HG02981 (cell line): ENCODE data around the gene ETHE1.
"Not testable (repeated sequence)": the region's sequence is repeated elsewhere in the genome, so short reads cannot be mapped to it uniquely, and the experiment has no call there.

Experiments used
- ATAC-seq: cut with Tn5 transposase; IDR thresholded peaks from one replicate; pipeline ENCODE4 v1.9.1; 2021; ENCODE audit warnings: mild to moderate bottlenecking, moderate library complexity; ENCODE audit not compliant: unreplicated experiment

Gene ETHE1

GRCh38 chr19:43524922-43525835 lies 1.8 kb downstream of the ETHE1 start:
- no peak for ATAC-seq

GRCh38 chr19:43523696-43524095 lies 3.3 kb downstream of the ETHE1 start:
- not testable (repeated sequence) for ATAC-seq

GRCh38 chr19:43522929-43523328 lies 4.1 kb downstream of the ETHE1 start:
- no peak for ATAC-seq

GRCh38 chr19:43519436-43520088 lies 7.4 kb downstream of the ETHE1 start:
- ATAC-seq, result no peak

GRCh38 chr19:43518051-43518450 lies 8.9 kb downstream of the ETHE1 start:
- ATAC-seq, result no peak

- not testable (repeated sequence) for ATAC-seq
Measured at GRCh38 chr19:43512399-43512798, 14.6 kb downstream of the ETHE1 start.

GRCh38 chr19:43511324-43511723 lies 15.7 kb downstream of the ETHE1 start:
- no peak for ATAC-seq

GRCh38 chr19:43510713-43511112 lies 16.3 kb downstream of the ETHE1 start:
- ATAC-seq, result no peak

GRCh38 chr19:43507880-43508279 lies 19.1 kb downstream of the ETHE1 start:
- ATAC-seq, result no peak

GRCh38 chr19:43506629-43507028 lies 20.4 kb downstream of the ETHE1 start:
- ATAC-seq, result no peak

- no peak for ATAC-seq
Measured at GRCh38 chr19:43505941-43506340, 21.1 kb downstream of the ETHE1 start.

GRCh38 chr19:43505186-43505456 lies 21.9 kb downstream of the ETHE1 start:
- ATAC-seq, result no peak

GRCh38 chr19:43504426-43505185 lies 22.4 kb downstream of the ETHE1 start, which contains the start of gene PHLDB3:
Gene PHLDB3 (minus strand): TSS chr19:43504746. CDS start chr19:43504118, 628 bp downstream.
- ATAC-seq, result peak; percentile 8

- peak; percentile 91 for ATAC-seq
Measured at GRCh38 chr19:43503501-43504425, 23.2 kb downstream of the ETHE1 start.

GRCh38 chr19:43502419-43502976 lies 24.5 kb downstream of the ETHE1 start:
- no peak for ATAC-seq

- no peak for ATAC-seq
Measured at GRCh38 chr19:43501661-43502418, 25.2 kb downstream of the ETHE1 start.

- ATAC-seq, result no peak
Measured at GRCh38 chr19:43499042-43499441, 28.0 kb downstream of the ETHE1 start.

- ATAC-seq, result no peak
Measured at GRCh38 chr19:43498233-43498842, 28.7 kb downstream of the ETHE1 start.

- ATAC-seq, result no peak
Measured at GRCh38 chr19:43496960-43497359, 30.0 kb downstream of the ETHE1 start.
